GM13977 (cell line): ENCODE data around the gene ACOT7.

Experiments
- DNase-seq: peaks from one replicate; pipeline ENCODE4 v3.0.0; 2012; ENCODE audit warnings: low spot score
- CTCF ChIP-seq: IDR thresholded peaks from 2 replicates; pipeline ENCODE4 v1.5.1; 2012; ENCODE audit warnings: mild to moderate bottlenecking, control low read depth; ENCODE audit not compliant: insufficient read depth; ENCODE audit errors: extremely low read depth, missing control alignments
- in situ Hi-C: fragments of 300-500 bp; cut with MboI; formaldehyde crosslinking; loops from one replicate; pipeline ENCODE4 v1.12.0; 2022; ENCODE audit warnings: low sequenced_read_pairs, low pct_unique_long_range_greater_than_20kb, mixed read lengths, inconsistent platforms; ENCODE audit not compliant: unreplicated experiment

Gene ACOT7

DNA sequence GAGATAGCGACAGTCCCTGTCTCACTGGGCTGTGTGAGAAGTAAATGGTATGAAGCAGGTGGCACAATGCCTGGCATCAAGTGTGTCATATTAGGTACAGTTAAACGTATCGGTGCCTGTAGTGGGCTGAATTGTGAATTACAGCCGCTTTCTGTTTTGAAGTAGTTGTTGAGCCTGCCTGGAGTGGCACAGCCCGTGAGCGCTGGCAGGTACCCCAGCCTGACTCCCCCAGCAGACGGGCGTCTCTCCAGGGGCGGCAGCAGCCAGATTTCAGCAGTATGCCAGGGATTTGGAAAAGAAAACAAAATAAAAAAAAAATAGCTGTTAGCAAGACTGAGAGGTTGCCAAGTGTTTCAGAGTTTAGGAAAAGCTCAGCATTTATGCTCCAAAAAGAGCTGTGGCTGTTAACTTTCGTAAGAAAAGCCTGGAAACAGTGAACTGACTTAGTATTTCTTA is 106.1 kb downstream of the ACOT7 start:
- no peak for DNase-seq
- in situ Hi-C loops, result no loop called here
- no peak for TF ChIP-seq CTCF

GRCh38 chr1:6287029-6287428 is 106.5 kb downstream of the ACOT7 start:
- DNase-seq, result no peak
- no peak for TF ChIP-seq CTCF
- in situ Hi-C loops, result no loop called here

- no peak for TF ChIP-seq CTCF
- in situ Hi-C loops, result no loop called here
- no peak for DNase-seq
These were observed 107.3 kb downstream of the ACOT7 start for GRCh38 chr1:6286266-6286665.

GRCh38 chr1:6285336-6285735 is 108.2 kb downstream of the ACOT7 start:
- no peak for TF ChIP-seq CTCF
- in situ Hi-C loops, result no loop called here
- DNase-seq, result no peak

GRCh38 chr1:6282577-6283270 is 110.8 kb downstream of the ACOT7 start:
- TF ChIP-seq CTCF, result no peak
- in situ Hi-C loops, result no loop called here

GRCh38 chr1:6281511-6282402 is 111.8 kb downstream of the ACOT7 start:
- TF ChIP-seq CTCF, result no peak
- in situ Hi-C loops, result no loop called here
- DNase-seq, result no peak

More at GRCh38 chr1:6282577-6283270, 110.8 kb downstream of the ACOT7 start:
- no peak for DNase-seq
